Stimulated activated naive CD4-positive, alpha-beta T cell treated with Interleukin-2 at 50 U/mL for 16 hours (primary cell): Measurements from ENCODE around the gene GCLC.
"Not testable (repeated sequence)": the region's sequence is repeated elsewhere in the genome, so short reads cannot be mapped to it uniquely, and the experiment has no call there.

Source experiments
- DNase-seq: peaks from one replicate; lab custom pipeline; 2025; lab: John Stamatoyannopoulos, UW

Gene GCLC

GRCh38 chr6:53556986-53557715, 12.2 kb upstream of the GCLC start:
- no peak for DNase-seq

GRCh38 chr6:53553600-53553999, 8.7 kb upstream of the GCLC start:
- DNase-seq: not testable (repeated sequence)

- DNase-seq: not testable (repeated sequence)
Measured at GRCh38 chr6:53551681-53552080, 6.8 kb upstream of the GCLC start.

GRCh38 chr6:53547811-53548496, 3.1 kb upstream of the GCLC start:
- peak; percentile 94 for DNase-seq

- no peak for DNase-seq
Measured at GRCh38 chr6:53547166-53547810, 2.4 kb upstream of the GCLC start.

GRCh38 chr6:53546281-53546680, 1.4 kb upstream of the GCLC start:
- DNase-seq: no peak

- no peak for DNase-seq
Measured at GRCh38 chr6:53544217-53544469, 758 bp downstream of the GCLC start.

- no peak for DNase-seq
Measured at GRCh38 chr6:53543359-53544216, 1.3 kb downstream of the GCLC start.

GRCh38 chr6:53541900-53542299, 3.0 kb downstream of the GCLC start:
- DNase-seq: no peak

- DNase-seq: no peak
Measured at GRCh38 chr6:53540129-53540692, 4.7 kb downstream of the GCLC start.

- no peak for DNase-seq
Measured at GRCh38 chr6:53539561-53539960, 5.3 kb downstream of the GCLC start.

- DNase-seq: no peak
Measured at GRCh38 chr6:53536561-53536960, 8.3 kb downstream of the GCLC start.

GRCh38 chr6:53532942-53533341, 12.0 kb downstream of the GCLC start:
- DNase-seq: no peak

GRCh38 chr6:53532061-53532797, 12.7 kb downstream of the GCLC start:
- DNase-seq: no peak

- no peak for DNase-seq
Measured at GRCh38 chr6:53530780-53531386, 14.0 kb downstream of the GCLC start.

GRCh38 chr6:53530346-53530745, 14.6 kb downstream of the GCLC start:
- DNase-seq: no peak

- DNase-seq: no peak
Measured at GRCh38 chr6:53529324-53530036, 15.4 kb downstream of the GCLC start.

- no peak for DNase-seq
Measured at GRCh38 chr6:53528107-53528506, 16.8 kb downstream of the GCLC start.

- no peak for DNase-seq
Measured at GRCh38 chr6:53527249-53527765, 17.6 kb downstream of the GCLC start.

GRCh38 chr6:53526000-53526399, 18.9 kb downstream of the GCLC start:
- no peak for DNase-seq
